IPS-20b (cell line): ENCODE measurements around the gene ODF2L.
A peak's percentile ranks its signal among the peaks of the same experiment; 100 is the strongest.

ENCODE experiments used
- H3K27ac ChIP-seq: one replicate; pipeline ENCODE4 v1.5.1; 2013; ENCODE audit warnings: low read length
- H3K27me3 ChIP-seq: 2 replicates; pipeline ENCODE4 v1.6.1; 2013; ENCODE audit warnings: mild to moderate bottlenecking, low read length, inconsistent platforms; ENCODE audit not compliant: insufficient read depth
- H3K36me3 ChIP-seq: 2 replicates; pipeline ENCODE4 v1.6.1; 2013; ENCODE audit warnings: low read depth, mild to moderate bottlenecking, inconsistent platforms, low read length, moderate library complexity; ENCODE audit not compliant: insufficient read depth
- H3K4me1 ChIP-seq: 2 replicates; pipeline ENCODE4 v1.6.1; 2013; ENCODE audit warnings: mild to moderate bottlenecking, control low read depth, inconsistent platforms, low read length, moderate library complexity; ENCODE audit not compliant: insufficient read depth
- H3K4me3 ChIP-seq: 2 replicates; pipeline ENCODE4 v1.5.1; 2013; ENCODE audit warnings: mild to moderate bottlenecking, low read length, inconsistent platforms
- H3K9ac ChIP-seq: 2 replicates; pipeline ENCODE4 v1.6.1; 2013; ENCODE audit warnings: low read depth, mild to moderate bottlenecking, inconsistent platforms, low read length, moderate library complexity
- H3K9me3 ChIP-seq: 2 replicates; pipeline ENCODE4 v1.6.1; 2013; ENCODE audit warnings: mild to moderate bottlenecking, low read depth, low read length, inconsistent platforms; ENCODE audit not compliant: insufficient read depth

The ODF2L gene

GRCh38 chr1:86423473-86423872 lies 27.4 kb upstream of the ODF2L start:
- Histone ChIP-seq H3K4me1 (no peaks in the 10 kb centered on the region), H3K27me3 (no peaks in the 10 kb centered on the region), H3K9ac (no peak overlapping the region), H3K4me3 (no peak overlapping the region), H3K9me3 (no peaks in the 10 kb centered on the region), H3K27ac (no peak overlapping the region), H3K36me3 (no peaks in the 10 kb centered on the region)

GRCh38 chr1:86421601-86422280 lies 25.6 kb upstream of the ODF2L start:
- no peak overlapping the region for H3K9ac ChIP-seq
- no peak overlapping the region for H3K4me3 ChIP-seq
- no peak overlapping the region for H3K27ac ChIP-seq
- H3K27me3 ChIP-seq, result no peaks in the 10 kb centered on the region
- H3K9me3 ChIP-seq, result no peaks in the 10 kb centered on the region
- H3K36me3 ChIP-seq, result no peaks in the 10 kb centered on the region
- no peaks in the 10 kb centered on the region for H3K4me1 ChIP-seq

- Histone ChIP-seq H3K36me3 (no peaks in the 10 kb centered on the region), H3K4me3 (no peak overlapping the region), H3K4me1 (no peaks in the 10 kb centered on the region), H3K9me3 (no peaks in the 10 kb centered on the region), H3K27ac (no peak overlapping the region), H3K27me3 (no peaks in the 10 kb centered on the region), H3K9ac (no peak overlapping the region)
Observed at GRCh38 chr1:86419277-86419903, 23.3 kb upstream of the ODF2L start.

- H3K9me3 ChIP-seq, result no peaks in the 10 kb centered on the region
- no peak overlapping the region for H3K4me3 ChIP-seq
- no peak overlapping the region for H3K9ac ChIP-seq
- H3K27ac ChIP-seq, result no peak overlapping the region
- no peaks in the 10 kb centered on the region for H3K36me3 ChIP-seq
- H3K4me1 ChIP-seq, result no peaks in the 10 kb centered on the region
- H3K27me3 ChIP-seq, result no peaks in the 10 kb centered on the region
Observed at GRCh38 chr1:86416343-86416742, 20.2 kb upstream of the ODF2L start.

- no peaks in the 10 kb centered on the region for H3K9me3 ChIP-seq
- H3K27ac ChIP-seq, result no peak overlapping the region
- H3K4me1 ChIP-seq, result 0 out of 2 replicates have a peak, but pooled peaks cover 3% of the 10 kb centered on the region
- H3K9ac ChIP-seq, result no peak overlapping the region
- no peaks in the 10 kb centered on the region for H3K27me3 ChIP-seq
- no peaks in the 10 kb centered on the region for H3K36me3 ChIP-seq
- no peak overlapping the region for H3K4me3 ChIP-seq
Observed at GRCh38 chr1:86410879-86411278, 14.8 kb upstream of the ODF2L start.

GRCh38 chr1:86409416-86410021 lies 13.4 kb upstream of the ODF2L start:
- Histone ChIP-seq H3K9ac (no peak overlapping the region), H3K9me3 (no peaks in the 10 kb centered on the region), H3K4me3 (no peak overlapping the region), H3K36me3 (no peaks in the 10 kb centered on the region), H3K4me1 (0 out of 2 replicates have a peak, but pooled peaks cover 3% of the 10 kb centered on the region), H3K27me3 (no peaks in the 10 kb centered on the region), H3K27ac (no peak overlapping the region)

- H3K27ac ChIP-seq, result no peak overlapping the region
Observed at GRCh38 chr1:86396498-86396890, 371 bp upstream of the ODF2L start.

GRCh38 chr1:86394416-86394815 lies 1.7 kb downstream of the ODF2L start:
- H3K27ac ChIP-seq, result no peak overlapping the region
- no peaks in the 10 kb centered on the region for H3K36me3 ChIP-seq
- no peak overlapping the region for H3K4me3 ChIP-seq
- peaks cover 4% of the 10 kb centered on the region; the same call in 1 of the 2 replicates for H3K4me1 ChIP-seq
- H3K9ac ChIP-seq, result no peak overlapping the region
- no peaks in the 10 kb centered on the region for H3K27me3 ChIP-seq
- H3K9me3 ChIP-seq, result no peaks in the 10 kb centered on the region

More at GRCh38 chr1:86396498-86396890, 371 bp upstream of the ODF2L start:
- Histone ChIP-seq H3K27me3 (no peaks in the 10 kb centered on the region), H3K4me3 (peak overlapping the region; percentile 97), H3K4me1 (peaks cover 4% of the 10 kb centered on the region; the same call in 1 of the 2 replicates), H3K9me3 (no peaks in the 10 kb centered on the region), H3K36me3 (no peaks in the 10 kb centered on the region), H3K9ac (peak overlapping the region; percentile 90; the same call in 1 of the 2 replicates)

- Histone ChIP-seq H3K9me3 (no peaks in the 10 kb centered on the region), H3K27ac (no peak overlapping the region), H3K9ac (no peak overlapping the region), H3K4me1 (no peaks in the 10 kb centered on the region), H3K36me3 (no peaks in the 10 kb centered on the region), H3K4me3 (no peak overlapping the region), H3K27me3 (no peaks in the 10 kb centered on the region)
Observed at GRCh38 chr1:86389307-86389706, 6.8 kb downstream of the ODF2L start.

GRCh38 chr1:86388777-86389176 lies 7.3 kb downstream of the ODF2L start:
- Histone ChIP-seq H3K27ac (no peak overlapping the region), H3K9ac (no peak overlapping the region), H3K4me3 (no peak overlapping the region), H3K27me3 (no peaks in the 10 kb centered on the region), H3K4me1 (no peaks in the 10 kb centered on the region), H3K9me3 (no peaks in the 10 kb centered on the region), H3K36me3 (no peaks in the 10 kb centered on the region)

- Histone ChIP-seq H3K9ac (no peak overlapping the region), H3K27me3 (no peaks in the 10 kb centered on the region), H3K27ac (no peak overlapping the region), H3K4me1 (no peaks in the 10 kb centered on the region), H3K9me3 (no peaks in the 10 kb centered on the region), H3K4me3 (no peak overlapping the region), H3K36me3 (no peaks in the 10 kb centered on the region)
Observed at GRCh38 chr1:86387916-86388627, 8.1 kb downstream of the ODF2L start.
